OCI-LY7 (cell line): Measurements from ENCODE around the gene P3H2. TPM values are rescaled to one million over a fixed set of nuclear protein-coding genes. Genes with fewer than 3 reads are reported as not detected.

Experiments
- BruUV-seq: library from RNA; stranded (reverse); fragments of 400-500 nt; replicated peaks from 2 replicates; lab custom pipeline; 2021; lab: Mats Ljungman, UMichigan
- CTCF ChIA-PET: fragments of 300-600 bp; sonication (Branson Sonifier 250); formaldehyde crosslinking; loops from one replicate; lab custom pipeline; 2022; ENCODE audit warnings: antibody characterized with exemption; ENCODE audit not compliant: unreplicated experiment; lab: Charles Lee
- POLR2A ChIA-PET: fragments of 300-600 bp; sonication (Branson Sonifier 250); formaldehyde crosslinking; loops from one replicate; lab custom pipeline; 2022; ENCODE audit warnings: antibody characterized with exemption; lab: Charles Lee
- DNase-seq: peaks from one replicate; pipeline ENCODE4 v3.0.0-alpha.2; 2015; ENCODE audit warnings: low spot score
- H2AFZ ChIP-seq: fragments of 200-600 bp; sonication (generic), shearing (Covaris generic); 2 replicates; pipeline ENCODE4 v1.6.1; 2014; ENCODE audit warnings: mild to moderate bottlenecking, antibody characterized with exemption, low read length, moderate library complexity
- H3K27ac ChIP-seq: fragments of 200-600 bp; sonication (generic); 2 replicates; pipeline ENCODE4 v1.5.1; 2014; ENCODE audit warnings: mixed run types, low read depth, mild to moderate bottlenecking, moderate library complexity, low read length, inconsistent platforms; ENCODE audit not compliant: poor library complexity, severe bottlenecking
- H3K36me3 ChIP-seq: fragments of 200-600 bp; sonication (generic); 2 replicates; pipeline ENCODE4 v1.6.1; 2014; ENCODE audit warnings: mild to moderate bottlenecking, antibody characterized with exemption, low read length, moderate library complexity, mixed read lengths; ENCODE audit not compliant: insufficient read depth
- H3K4me1 ChIP-seq: fragments of 200-600 bp; sonication (generic); 2 replicates; pipeline ENCODE4 v1.5.1; 2014; ENCODE audit warnings: mild to moderate bottlenecking, low read length; ENCODE audit not compliant: insufficient read depth, poor library complexity, severe bottlenecking
- H3K4me2 ChIP-seq: fragments of 200-600 bp; sonication (generic); 2 replicates; pipeline ENCODE4 v1.6.1; 2014; ENCODE audit warnings: mild to moderate bottlenecking, low read length
- H3K4me3 ChIP-seq: fragments of 200-600 bp; sonication (generic); 2 replicates; pipeline ENCODE4 v1.5.1; 2014; ENCODE audit warnings: mild to moderate bottlenecking, low read depth, low read length; ENCODE audit not compliant: poor library complexity, severe bottlenecking
- H3K79me2 ChIP-seq: fragments of 200-600 bp; sonication (generic); 2 replicates; pipeline ENCODE4 v1.6.1; 2016; ENCODE audit warnings: low read depth, mild to moderate bottlenecking, low read length, moderate library complexity, mixed read lengths; ENCODE audit not compliant: insufficient read depth
- H3K9me2 ChIP-seq: fragments of 200-600 bp; sonication (generic); 2 replicates; pipeline ENCODE4 v1.6.1; 2016; ENCODE audit warnings: mild to moderate bottlenecking, low read length, mixed read lengths; ENCODE audit not compliant: insufficient read depth
- H3K9me3 ChIP-seq: fragments of 200-600 bp; sonication (generic); 2 replicates; pipeline ENCODE4 v1.6.1; 2014; ENCODE audit warnings: mild to moderate bottlenecking, mixed run types, low read length, mixed read lengths
- H4K20me1 ChIP-seq: fragments of 200-600 bp; sonication (generic); 2 replicates; pipeline ENCODE4 v1.6.1; 2014; ENCODE audit warnings: mild to moderate bottlenecking, antibody characterized with exemption, low read length, moderate library complexity, mixed read lengths; ENCODE audit not compliant: insufficient read depth
- CTCF ChIP-seq: fragments of 200-600 bp; sonication (generic); conservative IDR thresholded peaks from 2 replicates; pipeline ENCODE4 v1.5.1; 2014; ENCODE audit warnings: mild to moderate bottlenecking, antibody characterized with exemption, low read length, moderate library complexity, mixed read lengths
- EZH2phosphoT487 ChIP-seq: fragments of 200-600 bp; sonication (generic); IDR thresholded peaks from 2 replicates; pipeline ENCODE4 v1.6.1; 2018; ENCODE audit warnings: low read depth, borderline replicate concordance, mild to moderate bottlenecking, mixed run types, antibody characterized with exemption, low read length, moderate library complexity, mixed read lengths
- intact Hi-C: fragments of 100-400 bp; cut with micrococcal nuclease; formaldehyde crosslinking; loops from one replicate; pipeline ENCODE4 v1.10.0; 2022; ENCODE audit not compliant: unreplicated experiment
- total RNA-seq, 2 experiments: library from RNA; depleted of rRNA in 1 of 2; stranded (reverse); fragments of >200 nt in 1 of 2; shearing (Covaris generic) in 1 of 2; gene quantifications; 2 replicates each; pipeline ENCODE4 v1.2.3, GENCODE V29; 2014 to 2022

The P3H2 gene
- total RNA-seq, 2 experiments from 2014 or later: not detected

GRCh38 chr3:190076601-190077394 lies 43.9 kb downstream of the P3H2 start:
- Histone ChIP-seq H3K79me2 (no peaks in the 10 kb centered on the region), H3K9me3 (no peaks in the 10 kb centered on the region), H2AFZ (no peak overlapping the region), H3K4me3 (no peak overlapping the region), H3K4me1 (no peaks in the 10 kb centered on the region), H3K4me2 (no peak overlapping the region), H4K20me1 (no peaks in the 10 kb centered on the region), H3K36me3 (no peaks in the 10 kb centered on the region), H3K9me2 (no peaks in the 10 kb centered on the region), H3K27ac (no peak overlapping the region)
- no peak for DNase-seq
- BruUV-seq: no TSS peak
- intact Hi-C loops: no loop called here
- ChIA-PET POLR2A (no interaction called here), CTCF (no interaction called here)
- TF ChIP-seq CTCF: no peak
- TF ChIP-seq EZH2phosphoT487: no peak

- POLR2A ChIA-PET: no interaction called here
- Histone ChIP-seq H3K4me1 (no peaks in the 10 kb centered on the region), H3K9me3 (no peaks in the 10 kb centered on the region), H2AFZ (no peak overlapping the region), H3K27ac (no peak overlapping the region), H3K9me2 (no peaks in the 10 kb centered on the region), H4K20me1 (no peaks in the 10 kb centered on the region), H3K4me2 (no peak overlapping the region), H3K79me2 (no peaks in the 10 kb centered on the region), H3K36me3 (no peaks in the 10 kb centered on the region), H3K4me3 (no peak overlapping the region)
- no TSS peak for BruUV-seq
- TF ChIP-seq EZH2phosphoT487 (no peak), CTCF (no peak)
- DNase-seq: no peak
- intact Hi-C loops: no loop called here
- CTCF ChIA-PET: no interaction called here
Observed at GRCh38 chr3:190076136-190076535, 44.6 kb downstream of the P3H2 start.

DNA sequence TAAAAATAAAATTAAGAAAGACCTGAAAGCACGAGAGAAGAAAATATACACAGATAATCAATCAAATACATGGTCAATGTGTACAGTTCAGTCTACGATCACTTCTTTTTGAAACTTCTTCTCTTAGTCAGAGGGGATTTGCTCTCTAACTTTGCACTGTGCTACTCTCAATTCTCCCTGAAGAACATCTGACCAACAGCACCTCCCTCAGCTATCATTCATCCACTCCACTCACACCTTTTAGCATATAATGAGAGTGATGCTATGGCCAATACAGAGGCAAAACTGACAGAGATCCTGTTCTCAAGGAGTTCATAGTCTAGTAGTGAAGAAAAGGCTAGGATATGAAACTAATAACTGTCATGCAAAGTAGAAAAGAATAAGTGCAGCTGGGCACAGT lies 45.9 kb downstream of the P3H2 start:
- no peak overlapping the region for H3K27ac ChIP-seq
- no peak for DNase-seq
- no peaks in the 10 kb centered on the region for H3K9me3 ChIP-seq
- POLR2A ChIA-PET: no interaction called here
- TF ChIP-seq EZH2phosphoT487 (no peak), CTCF (no peak)
- no peak overlapping the region for H3K4me2 ChIP-seq
- no peaks in the 10 kb centered on the region for H4K20me1 ChIP-seq
- no peaks in the 10 kb centered on the region for H3K79me2 ChIP-seq
- no peak overlapping the region for H3K4me3 ChIP-seq
- no peak overlapping the region for H2AFZ ChIP-seq
- H3K36me3 ChIP-seq: no peaks in the 10 kb centered on the region
- no peaks in the 10 kb centered on the region for H3K4me1 ChIP-seq
- CTCF ChIA-PET: no interaction called here
- no TSS peak for BruUV-seq
- intact Hi-C loops: no loop called here
- H3K9me2 ChIP-seq: no peaks in the 10 kb centered on the region
